HG02571 (cell line): Measurements from ENCODE around the gene TNFRSF11A.

Experiments
- ATAC-seq: cut with Tn5 transposase; IDR thresholded peaks from one replicate; pipeline ENCODE4 v1.9.1; 2021; ENCODE audit warnings: mild to moderate bottlenecking, moderate library complexity; ENCODE audit not compliant: unreplicated experiment

Gene TNFRSF11A

GRCh38 chr18:62324917-62325805, at the start of gene TNFRSF11A:
TNFRSF11A (plus strand) TSS chr18:62325310; CDS start chr18:62325353, 43 bp downstream.
- peak; percentile 74 for ATAC-seq

- no peak for ATAC-seq
Observed at GRCh38 chr18:62277045-62277444, 48.1 kb upstream of the TNFRSF11A start.

- no peak for ATAC-seq
Observed at GRCh38 chr18:62279561-62279960, 45.5 kb upstream of the TNFRSF11A start.

GRCh38 chr18:62280058-62280457, 45.1 kb upstream of the TNFRSF11A start:
- ATAC-seq: no peak

- no peak for ATAC-seq
Observed at GRCh38 chr18:62280786-62281185, 44.3 kb upstream of the TNFRSF11A start.

- ATAC-seq: no peak
Observed at GRCh38 chr18:62281684-62282083, 43.4 kb upstream of the TNFRSF11A start.

- ATAC-seq: no peak
Observed at GRCh38 chr18:62282188-62282629, 42.9 kb upstream of the TNFRSF11A start.

GRCh38 chr18:62284637-62285036, 40.5 kb upstream of the TNFRSF11A start:
- no peak for ATAC-seq

GRCh38 chr18:62285281-62285680, 39.8 kb upstream of the TNFRSF11A start:
- no peak for ATAC-seq

- ATAC-seq: no peak
Observed at GRCh38 chr18:62287781-62288664, 37.1 kb upstream of the TNFRSF11A start.

GRCh38 chr18:62288665-62289008, 36.5 kb upstream of the TNFRSF11A start:
- peak; percentile 64 for ATAC-seq

- ATAC-seq: peak; percentile 64
Observed at GRCh38 chr18:62289047-62289446, 36.1 kb upstream of the TNFRSF11A start.

- ATAC-seq: no peak
Observed at GRCh38 chr18:62294073-62294472, 31.0 kb upstream of the TNFRSF11A start.

GRCh38 chr18:62300359-62300963, 24.6 kb upstream of the TNFRSF11A start:
- no peak for ATAC-seq

GRCh38 chr18:62301322-62301721, 23.8 kb upstream of the TNFRSF11A start:
- no peak for ATAC-seq

GRCh38 chr18:62312851-62313250, 12.3 kb upstream of the TNFRSF11A start:
- ATAC-seq: no peak

GRCh38 chr18:62318228-62319180, 6.6 kb upstream of the TNFRSF11A start:
- no peak for ATAC-seq

- ATAC-seq: no peak
Observed at GRCh38 chr18:62321201-62321600, 3.9 kb upstream of the TNFRSF11A start.

GRCh38 chr18:62323483-62324180, 1.5 kb upstream of the TNFRSF11A start:
- no peak for ATAC-seq
